H1 (cell line): ENCODE data around the gene TAS1R1. TPM values are rescaled to one million over a fixed set of nuclear protein-coding genes. Genes with fewer than 3 reads are reported as not detected.
A peak's percentile ranks its signal among the peaks of the same experiment; 100 is the strongest.

Source experiments
- CTCF ChIA-PET: fragments of 300-600 bp; sonication (Branson Sonifier 250); formaldehyde crosslinking; loops from one replicate; lab custom pipeline; 2021; ENCODE audit not compliant: partially characterized antibody; lab: Charles Lee
- POLR2A ChIA-PET: fragments of 300-600 bp; sonication (Branson Sonifier 250); formaldehyde crosslinking; loops from one replicate; lab custom pipeline; 2021; ENCODE audit warnings: inconsistent platforms; ENCODE audit not compliant: partially characterized antibody; lab: Charles Lee
- DNase-seq, 2 experiments: peaks; one replicate each; pipeline versions ENCODE4 v3.0.0 to v3.0.0-alpha.2; 2010 to 2022; ENCODE audit warnings: low spot score in 2 of 2, low read depth in 1 of 2, mixed read lengths in 1 of 2
- FAIRE-seq: peaks from 2 replicates; lab custom pipeline; 2011; peaks lifted over from hg19 to GRCh38; lab: Jason Lieb, UNC
- H2AFZ ChIP-seq: 2 replicates; pipeline ENCODE4 v1.8.1; 2012; ENCODE audit warnings: low read length, inconsistent platforms
- H2AK5ac ChIP-seq: 2 replicates; pipeline ENCODE4 v1.6.1; 2013; ENCODE audit warnings: low read depth, low read length
- H2BK120ac ChIP-seq: replicated peaks from 2 replicates; pipeline ENCODE3; 2013; ENCODE audit warnings: low read depth, low read length, inconsistent platforms
- H2BK12ac ChIP-seq: 2 replicates; pipeline ENCODE4 v1.6.1; 2013; ENCODE audit warnings: low read depth, low read length
- H2BK15ac ChIP-seq: 2 replicates; pipeline ENCODE4 v1.6.1; 2013; ENCODE audit warnings: low read length
- H2BK20ac ChIP-seq: 2 replicates; pipeline ENCODE4 v1.6.1; 2013; ENCODE audit warnings: low read length
- H2BK5ac ChIP-seq: 2 replicates; pipeline ENCODE4 v1.6.1; 2013; ENCODE audit warnings: low read depth, low read length
- H3K14ac ChIP-seq: 2 replicates; pipeline ENCODE4 v1.6.1; 2013; ENCODE audit warnings: inconsistent platforms; ENCODE audit not compliant: insufficient read length
- H3K18ac ChIP-seq: 2 replicates; pipeline ENCODE4 v1.6.1; 2013; ENCODE audit warnings: low read length; ENCODE audit errors: extremely low read depth
- H3K23ac ChIP-seq: 2 replicates; pipeline ENCODE4 v1.6.1; 2013; ENCODE audit warnings: inconsistent platforms; ENCODE audit not compliant: insufficient read length
- H3K23me2 ChIP-seq: 2 replicates; pipeline ENCODE4 v1.6.1; 2013; ENCODE audit warnings: low read depth, low read length
- H3K27ac ChIP-seq: 2 replicates; pipeline ENCODE4 v1.6.1; 2011; ENCODE audit warnings: low read depth, low read length, inconsistent platforms
- H3K27me3 ChIP-seq, 4 experiments: replicated peaks in 1 of 4; 1 replicate in 1 of 4; 2 replicates in 3 of 4; pipeline versions ENCODE4 v1.6.1 to v1.8.1; 2011 to 2013; ENCODE audit warnings: low read length in 3 of 4, mild to moderate bottlenecking in 3 of 4, inconsistent platforms in 2 of 4, mixed read lengths in 2 of 4, moderate library complexity in 1 of 4; ENCODE audit not compliant: control insufficient read depth in 3 of 4, insufficient read depth in 3 of 4; ENCODE audit errors: extremely low read depth in 1 of 4
- H3K36me3 ChIP-seq, 4 experiments: 2 replicates each; pipeline versions ENCODE4 v1.6.1 to v1.8.1; 2011 to 2013; ENCODE audit warnings: mild to moderate bottlenecking in 4 of 4, low read length in 3 of 4, moderate library complexity in 2 of 4, control low read depth in 1 of 4, inconsistent platforms in 1 of 4; ENCODE audit not compliant: insufficient read depth in 4 of 4, control insufficient read depth in 2 of 4
- H3K4ac ChIP-seq: replicated peaks from 2 replicates; pipeline ENCODE3; 2013; ENCODE audit warnings: low read length, low read depth, mixed read lengths, inconsistent platforms; ENCODE audit not compliant: insufficient read length
- H3K4me1 ChIP-seq, 4 experiments: replicated peaks in 1 of 4; 1 replicate in 1 of 4; 2 replicates in 3 of 4; pipeline versions ENCODE4 v1.6.1 to v1.8.1; 2011 to 2013; ENCODE audit warnings: low read length in 3 of 4, inconsistent platforms in 2 of 4, mixed read lengths in 1 of 4; ENCODE audit not compliant: insufficient read depth in 4 of 4, control insufficient read depth in 3 of 4
- H3K4me2 ChIP-seq, 2 experiments: 2 replicates each; pipeline versions ENCODE4 v1.6.1 to v1.8.1; 2011 to 2013; ENCODE audit warnings: low read depth in 2 of 2, low read length in 2 of 2, control low read depth in 1 of 2, inconsistent platforms in 1 of 2, mild to moderate bottlenecking in 1 of 2; ENCODE audit not compliant: insufficient read depth in 1 of 2
- H3K4me3 ChIP-seq, 4 experiments: fragments of 200-600, 300-600 bp in 1 of 4; sonication (generic), shearing (Covaris generic), sonication (Bioruptor Twin) in 1 of 4; 2 replicates each; pipeline versions ENCODE4 v1.5.1 to v1.8.1; 2011 to 2016; ENCODE audit warnings: low read length in 4 of 4, low read depth in 3 of 4, control low read depth in 2 of 4, inconsistent platforms in 2 of 4, mild to moderate bottlenecking in 2 of 4, mixed read lengths in 1 of 4, moderate library complexity in 1 of 4; ENCODE audit not compliant: insufficient read depth in 2 of 4; ENCODE audit errors: extremely low read depth in 1 of 4
- H3K56ac ChIP-seq: replicated peaks from 2 replicates; pipeline ENCODE3; 2013; ENCODE audit warnings: low read depth, mild to moderate bottlenecking, mixed read lengths, low read length, inconsistent platforms; ENCODE audit not compliant: insufficient read length
- H3K79me1 ChIP-seq: 2 replicates; pipeline ENCODE4 v1.6.1; 2013; ENCODE audit warnings: low read depth, low read length, control low read depth
- H3K79me2 ChIP-seq, 2 experiments: 2 replicates each; pipeline versions ENCODE4 v1.6.1 to v1.8.1; 2012 to 2013; ENCODE audit warnings: low read length in 2 of 2, mild to moderate bottlenecking in 2 of 2, inconsistent platforms in 1 of 2; ENCODE audit not compliant: insufficient read depth in 2 of 2, control insufficient read depth in 1 of 2
- H3K9ac ChIP-seq, 4 experiments: replicated peaks in 1 of 4; 1 replicate in 1 of 4; 2 replicates in 3 of 4; pipeline versions ENCODE4 v1.6.1 to v1.8.1; 2011 to 2013; ENCODE audit warnings: low read depth in 3 of 4, low read length in 3 of 4, control low read depth in 2 of 4, mild to moderate bottlenecking in 2 of 4, moderate library complexity in 2 of 4, inconsistent platforms in 1 of 4; ENCODE audit errors: extremely low read depth in 1 of 4
- H3K9me3 ChIP-seq, 2 experiments: 2 replicates each; pipeline versions ENCODE4 v1.6.1 to v1.8.1; 2012 to 2013; ENCODE audit warnings: mild to moderate bottlenecking in 2 of 2, moderate library complexity in 2 of 2, control low read depth in 1 of 2, inconsistent platforms in 1 of 2, low read depth in 1 of 2, low read length in 1 of 2, mixed read lengths in 1 of 2; ENCODE audit not compliant: insufficient read depth in 2 of 2
- H4K20me1 ChIP-seq, 2 experiments: replicated peaks in 1 of 2; 2 replicates each; pipeline versions ENCODE3 to v1.8.1; 2011 to 2013; ENCODE audit warnings: inconsistent platforms in 2 of 2, low read length in 2 of 2, mild to moderate bottlenecking in 1 of 2; ENCODE audit not compliant: insufficient read depth in 2 of 2, control insufficient read depth in 1 of 2
- H4K5ac ChIP-seq: 2 replicates; pipeline ENCODE4 v1.6.1; 2013; ENCODE audit warnings: low read length, low read depth, mixed read lengths, inconsistent platforms; ENCODE audit not compliant: insufficient read length
- H4K8ac ChIP-seq: 2 replicates; pipeline ENCODE4 v1.8.0; 2013; ENCODE audit warnings: mild to moderate bottlenecking, moderate library complexity, low read length, inconsistent platforms; ENCODE audit not compliant: insufficient read depth; ENCODE audit errors: extremely low read depth
- H4K91ac ChIP-seq: replicated peaks from 2 replicates; pipeline ENCODE3; 2013; ENCODE audit warnings: low read length, mixed read lengths, inconsistent platforms; ENCODE audit not compliant: insufficient read length
- ASH2L ChIP-seq: fragments of 200-600, 300-600 bp; sonication (generic); IDR thresholded peaks from one replicate; pipeline ENCODE4 v1.7.1; 2017; ENCODE audit warnings: low read length
- CEBPB ChIP-seq: IDR thresholded peaks from 2 replicates; pipeline ENCODE4 v1.6.1; 2012; ENCODE audit warnings: low read depth, low read length
- CTBP2 ChIP-seq: IDR thresholded peaks from 2 replicates; pipeline ENCODE4 v1.7.0; 2011; ENCODE audit warnings: borderline replicate concordance, mild to moderate bottlenecking, moderate library complexity, mixed read lengths, low read length; ENCODE audit not compliant: insufficient read depth, insufficient read length
- EP300 ChIP-seq, 2 experiments: IDR thresholded peaks; 1 replicate in 1 of 2; 2 replicates in 1 of 2; pipeline ENCODE4 v1.6.1; 2011 to 2012; ENCODE audit warnings: low read depth in 2 of 2, low read length in 2 of 2, mild to moderate bottlenecking in 2 of 2, borderline replicate concordance in 1 of 2, inconsistent platforms in 1 of 2, moderate library complexity in 1 of 2
- GABPA ChIP-seq: IDR thresholded peaks from 2 replicates; pipeline ENCODE4 v1.6.1; 2011; ENCODE audit warnings: mild to moderate bottlenecking, low read length, moderate library complexity, borderline replicate concordance; ENCODE audit not compliant: insufficient read depth
- HDAC6 ChIP-seq: IDR thresholded peaks from one replicate; pipeline ENCODE4 v1.7.1; 2012; ENCODE audit warnings: low read depth, mild to moderate bottlenecking, inconsistent platforms, low read length, moderate library complexity
- SP4 ChIP-seq: IDR thresholded peaks from 2 replicates; pipeline ENCODE4 v1.6.1; 2012; ENCODE audit warnings: low read length, inconsistent platforms
- ZNF274 ChIP-seq: IDR thresholded peaks from 2 replicates; pipeline ENCODE4 v1.7.0; 2012; ENCODE audit warnings: low read length, borderline replicate concordance; ENCODE audit errors: extremely low read depth
- WGBS, 2 experiments: shearing (Covaris generic) in 1 of 2; methylation state at CpG; one replicate each; pipeline versions ENCODE4 v1.1.6 to v1.1.7; 2013 to 2015; ENCODE audit warnings: low lambda C conversion rate in 2 of 2, mixed read lengths in 2 of 2, inconsistent platforms in 1 of 2, low coverage in 1 of 2, missing lambda C conversion rate in 1 of 2; ENCODE audit not compliant: insufficient replicate concordance in 2 of 2, insufficient coverage in 1 of 2, insufficient read length in 1 of 2; ENCODE audit errors: extremely low coverage in 1 of 2, missing lambda C conversion rate in 1 of 2; 5-methylcytosine and 5-hydroxymethylcytosine counted together
- polyA plus RNA-seq, 7 experiments: library from polyadenylated mRNA; depleted of rRNA in 3 of 7; stranded (reverse) in 5 of 7; unstranded in 2 of 7; fragments of >200 nt in 5 of 7; fragments of 200-250 nt in 2 of 7; gene quantifications; 1 replicate in 5 of 7; 2 replicates in 1 of 7; 4 replicates in 1 of 7; pipeline versions ENCODE4 v1.2.1 to v1.2.3, GENCODE V29; 2011 to 2013; ENCODE audit warnings: missing spikeins in 2 of 7, mixed read lengths in 2 of 7
- total RNA-seq: library from RNA; stranded (reverse); fragmentation: NEBNext Ultra II Directional; extraction: Animal tissue kit (Norgen Biotek cat#: 25700); gene quantifications from 2 replicates; pipeline ENCODE4 v1.2.1, GENCODE V29; 2021

Gene TAS1R1
- total and polyA plus RNA-seq, 2 of the 8 experiments (the other 6 are each of a cell fraction or from before 2014, with no cell fraction given): 0.26 TPM; not detected in 1

DNA sequence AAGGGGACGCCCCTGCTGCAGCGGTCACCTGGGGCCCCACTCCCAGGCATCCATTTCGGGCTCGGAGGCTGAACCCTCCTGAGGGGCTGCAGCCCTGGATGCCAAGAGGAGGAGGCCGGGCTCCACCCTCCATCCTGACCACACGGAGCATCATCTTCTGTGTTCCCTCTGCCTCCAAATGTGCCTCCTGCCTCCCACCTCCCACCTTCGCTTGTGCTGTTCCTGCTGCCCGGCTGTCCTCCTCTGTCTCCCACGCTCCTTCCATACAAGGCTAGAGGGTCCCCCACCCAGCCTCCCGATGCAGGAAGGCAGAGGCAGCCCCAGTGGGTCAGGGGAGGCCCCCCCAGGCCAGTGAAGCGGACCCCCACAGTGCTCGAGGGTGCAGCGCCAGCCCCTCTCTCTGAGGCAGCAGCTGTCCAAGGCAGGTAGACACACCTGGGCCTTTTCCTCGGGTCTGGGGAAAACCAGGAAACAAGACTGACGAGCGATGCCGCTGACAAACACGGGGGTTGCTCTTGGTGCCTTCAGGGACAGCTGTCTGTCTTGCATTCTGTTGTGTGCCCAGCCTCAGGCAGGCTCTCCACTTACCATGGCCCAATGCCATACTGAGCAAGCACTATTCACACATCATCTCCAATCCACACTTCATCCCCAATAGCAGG, 46.8 kb upstream of the TAS1R1 start:
- WGBS, 2 experiments: 85% methylated on average over 16 of the region's 18 CpGs; no CpG with 5 or more reads in 1 of the 2 experiments
- no peak for FAIRE-seq

More for the DNA sequence above, 46.8 kb upstream of the TAS1R1 start:
- H3K9ac ChIP-seq: no peak overlapping the region
- H2BK15ac ChIP-seq: no peak overlapping the region
- H3K18ac ChIP-seq: no peak overlapping the region
- no peak overlapping the region for H4K5ac ChIP-seq
- peak overlapping the region; percentile 74; the same call in 1 of the 2 replicates for H4K8ac ChIP-seq
- no peak overlapping the region for H2BK120ac ChIP-seq
- H4K91ac ChIP-seq: no peak overlapping the region
- no peak overlapping the region for H2AK5ac ChIP-seq
- no peaks in the 10 kb centered on the region for H3K23me2 ChIP-seq
- no peak for TF ChIP-seq EP300 (IDR thresholded peaks at IDR 0.05; ENCODE audit: borderline replicate concordance in 1 of 2, low read depth in 2 of 2, low read length in 2 of 2)
- TF ChIP-seq SP4: no peak
- TF ChIP-seq ASH2L: no peak
- TF ChIP-seq ZNF274: no peak
- no peak for TF ChIP-seq CTBP2
- TF ChIP-seq GABPA: no peak
- TF ChIP-seq HDAC6: no peak
- no peak for TF ChIP-seq CEBPB
- H2BK20ac ChIP-seq: no peak overlapping the region
- no peak overlapping the region for H3K27ac ChIP-seq
- no peak overlapping the region for H2BK5ac ChIP-seq
- no peak overlapping the region for H3K56ac ChIP-seq
- no peak overlapping the region for H3K4me3 ChIP-seq
- POLR2A ChIA-PET: interaction anchor here (0.9 to 2.8 kb wide), 3 partner anchors 10 to 36 kb away, joined by 3 to 9 read pairs (median 3); no protein-coding TSS in a partner anchor
- no peak overlapping the region for H2AFZ ChIP-seq
- H3K79me1 ChIP-seq: no peaks in the 10 kb centered on the region; the same call in 1 of the 2 replicates
- no peaks in the 10 kb centered on the region for H4K20me1 ChIP-seq
- no peaks in the 10 kb centered on the region for H3K36me3 ChIP-seq
- H3K4me2 ChIP-seq: no peak overlapping the region
- no peak for DNase-seq
- no peaks in the 10 kb centered on the region for H3K9me3 ChIP-seq
- no peaks in the 10 kb centered on the region for H3K27me3 ChIP-seq
- H2BK12ac ChIP-seq: peak overlapping the region; percentile 1; the same call in 1 of the 2 replicates
- CTCF ChIA-PET: interaction anchor here (0.6 to 7.8 kb wide), 7 partner anchors 9 to 125 kb away, joined by 3 to 60 read pairs (median 3); partner anchors contain the start of gene PLEKHG5
- no peaks in the 10 kb centered on the region for H3K79me2 ChIP-seq
- no peak overlapping the region for H3K4ac ChIP-seq
- H3K4me1 ChIP-seq: no peaks in the 10 kb centered on the region; a peak in 3 of 7 replicates
- no peak overlapping the region for H3K14ac ChIP-seq
- H3K23ac ChIP-seq: no peak overlapping the region
